SK-N-SH treated with all-trans-retinoic acid at 6 μM for 48 hours (cell line): Measurements from ENCODE around the gene PPP4R4.

Experiments used
- ARNTL ChIP-seq: fragments of 450-650 bp; formaldehyde crosslinking; IDR thresholded peaks from 2 replicates; pipeline ENCODE4 v1.5.0; 2020; ENCODE audit warnings: low read depth, mild to moderate bottlenecking, moderate library complexity, borderline replicate concordance
- BACH2 ChIP-seq: fragments of 250-450 bp; sonication (Bioruptor Pico); IDR thresholded peaks from 2 replicates; pipeline ENCODE4 v1.9.0; 2021; ENCODE audit warnings: mild to moderate bottlenecking, borderline replicate concordance
- CREB5 ChIP-seq: fragments of 250-450 bp; sonication (Bioruptor Pico); IDR thresholded peaks from 2 replicates; pipeline ENCODE4 v1.5.1; 2020; ENCODE audit warnings: low read depth, mild to moderate bottlenecking, moderate library complexity
- CSRNP3 ChIP-seq: fragments of 250-450 bp; sonication (Bioruptor Pico); IDR thresholded peaks from 2 replicates; pipeline ENCODE4 v1.5.1; 2021; ENCODE audit warnings: mild to moderate bottlenecking, moderate library complexity
- POU6F1 ChIP-seq: fragments of 250-450 bp; sonication (Bioruptor Pico); IDR thresholded peaks from 2 replicates; pipeline ENCODE4 v1.8.0; 2021; ENCODE audit warnings: low read depth, mild to moderate bottlenecking, moderate library complexity, borderline replicate concordance
- PPARA ChIP-seq: fragments of 250-450 bp; sonication (Bioruptor Pico); IDR thresholded peaks from 2 replicates; pipeline ENCODE4 v1.5.0; 2020; ENCODE audit warnings: mild to moderate bottlenecking, borderline replicate concordance
- RARB ChIP-seq: fragments of 250-450 bp; sonication (Bioruptor Pico); IDR thresholded peaks from 2 replicates; pipeline ENCODE4 v1.8.0; 2021; ENCODE audit warnings: mild to moderate bottlenecking, moderate library complexity
- ZFP30 ChIP-seq: fragments of 450-650 bp; formaldehyde crosslinking; IDR thresholded peaks from 2 replicates; pipeline ENCODE4 v1.5.0; 2022; ENCODE audit warnings: mild to moderate bottlenecking, moderate library complexity
- ZNF8 ChIP-seq: fragments of 450-650 bp; formaldehyde crosslinking; IDR thresholded peaks from 2 replicates; pipeline ENCODE4 v1.5.0; 2020; ENCODE audit warnings: mild to moderate bottlenecking, moderate library complexity

DNA sequence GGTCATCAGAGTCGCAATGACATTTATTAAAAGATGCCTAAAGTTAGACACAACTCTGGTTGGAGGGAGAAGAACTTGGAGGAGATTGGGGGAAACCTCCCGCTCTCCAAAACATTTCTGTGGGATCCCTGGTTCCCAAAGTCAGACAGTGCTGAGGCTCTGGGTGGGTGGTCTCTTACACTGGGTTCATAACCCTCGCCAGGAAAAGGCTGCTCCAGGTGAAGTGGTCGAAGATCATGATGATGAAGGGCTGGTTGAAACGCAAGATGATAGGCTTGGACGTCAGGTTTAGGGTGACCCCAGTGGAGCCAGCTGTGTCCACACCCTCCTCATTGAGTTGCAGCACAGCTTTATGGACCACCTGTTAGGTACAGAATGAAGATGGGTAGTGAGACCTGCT lies 130.1 kb downstream of the PPP4R4 start:
- TF ChIP-seq CREB5 (CRISPR knock-in tag): no peak
- TF ChIP-seq ZFP30 (CRISPR knock-in tag): no peak
- TF ChIP-seq BACH2 (CRISPR knock-in tag): no peak
- TF ChIP-seq PPARA (CRISPR knock-in tag): no peak
- no peak for TF ChIP-seq CSRNP3 (CRISPR knock-in tag)
- no peak for TF ChIP-seq ARNTL
- TF ChIP-seq POU6F1 (CRISPR knock-in tag): no peak
- no peak for TF ChIP-seq ZNF8 (CRISPR knock-in tag)
- TF ChIP-seq RARB (CRISPR knock-in tag): no peak
